GM12878 (cell line): Measurements from ENCODE around the gene CACNA1S.

Source experiments
- BCLAF1 ChIP-seq: fragments of 450-650 bp; IDR thresholded peaks from 2 replicates; pipeline ENCODE4 v1.6.1; 2017; ENCODE audit warnings: antibody characterized with exemption, mild to moderate bottlenecking, moderate library complexity
- CTCF ChIP-seq, 3 experiments: IDR thresholded peaks in 2 of 3; conservative IDR thresholded peaks in 1 of 3; 2 replicates each; pipeline ENCODE4 v1.5.1; 2011; ENCODE audit warnings: low read depth in 3 of 3, low read length in 3 of 3, mild to moderate bottlenecking in 3 of 3, control low read depth in 2 of 3, moderate library complexity in 2 of 3, inconsistent platforms in 1 of 3, mixed read lengths in 1 of 3; ENCODE audit not compliant: control insufficient read depth in 2 of 3, insufficient read depth in 1 of 3; ENCODE audit errors: extremely low read depth in 1 of 3
- GATAD2B ChIP-seq: fragments of 450-650 bp; conservative IDR thresholded peaks from 2 replicates; pipeline ENCODE4 v1.6.1; 2017; ENCODE audit warnings: low read depth, mild to moderate bottlenecking, moderate library complexity
- NFYA ChIP-seq: IDR thresholded peaks from 2 replicates; pipeline ENCODE4 v1.6.1; 2011; ENCODE audit warnings: low read depth, mild to moderate bottlenecking, low read length, improper control_type of control experiment, borderline replicate concordance
- POLR2AphosphoS5 ChIP-seq: IDR thresholded peaks from 2 replicates; pipeline ENCODE4 v1.6.1; 2011; ENCODE audit warnings: mild to moderate bottlenecking, low read length, inconsistent platforms
- TF ChIP-seq, protein P1 (sequence below): IDR thresholded peaks from 2 replicates; pipeline ENCODE4 v1.6.1; 2012; ENCODE audit warnings: low read length, inconsistent platforms

DNA sequence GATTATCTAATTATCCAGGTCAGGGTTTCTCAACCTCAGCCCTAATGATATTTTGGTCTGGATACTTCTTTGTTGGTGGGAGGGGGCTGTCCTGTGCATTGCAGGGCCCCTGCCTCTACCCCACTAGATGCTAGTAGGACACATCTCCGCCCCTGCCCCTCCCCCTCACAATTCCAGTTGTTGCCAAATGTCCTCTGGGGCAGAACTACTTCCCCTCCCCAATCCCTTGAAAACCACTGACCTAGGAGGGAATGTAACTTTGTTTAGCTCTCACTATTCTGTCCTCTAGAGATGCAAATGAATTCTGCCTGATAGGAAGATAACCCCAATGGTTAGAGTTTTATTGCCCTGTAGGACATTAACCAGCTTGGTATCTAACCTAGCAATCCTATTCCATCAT, 8.1 kb downstream of the CACNA1S start:
- TF ChIP-seq, protein P1, sequence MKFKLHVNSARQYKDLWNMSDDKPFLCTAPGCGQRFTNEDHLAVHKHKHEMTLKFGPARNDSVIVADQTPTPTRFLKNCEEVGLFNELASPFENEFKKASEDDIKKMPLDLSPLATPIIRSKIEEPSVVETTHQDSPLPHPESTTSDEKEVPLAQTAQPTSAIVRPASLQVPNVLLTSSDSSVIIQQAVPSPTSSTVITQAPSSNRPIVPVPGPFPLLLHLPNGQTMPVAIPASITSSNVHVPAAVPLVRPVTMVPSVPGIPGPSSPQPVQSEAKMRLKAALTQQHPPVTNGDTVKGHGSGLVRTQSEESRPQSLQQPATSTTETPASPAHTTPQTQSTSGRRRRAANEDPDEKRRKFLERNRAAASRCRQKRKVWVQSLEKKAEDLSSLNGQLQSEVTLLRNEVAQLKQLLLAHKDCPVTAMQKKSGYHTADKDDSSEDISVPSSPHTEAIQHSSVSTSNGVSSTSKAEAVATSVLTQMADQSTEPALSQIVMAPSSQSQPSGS: no peak
- no peak for TF ChIP-seq CTCF (IDR thresholded peaks at IDR 0.05 in 2 of 3, conservative IDR thresholded peaks at IDR 0.05 in 1 of 3; ENCODE audit: control insufficient read depth in 2 of 3, extremely low read depth in 1 of 3, insufficient read depth in 1 of 3, low read depth in 3 of 3, low read length in 3 of 3)
- TF ChIP-seq BCLAF1: no peak
- no peak for TF ChIP-seq NFYA
- no peak for TF ChIP-seq GATAD2B
- no peak for TF ChIP-seq POLR2AphosphoS5
